HL-60 (cell line): ENCODE data around the gene LYRM2.

Experiments used
- DNase-seq, 2 experiments: peaks; one replicate each; pipeline ENCODE4 v3.0.0-alpha.2; 2010 to 2020; ENCODE audit warnings: low read depth in 1 of 2, low spot score in 1 of 2
- H3K27ac ChIP-seq: fragments of 250-450 bp; sonication (Bioruptor Pico); replicated peaks from 2 replicates; pipeline ENCODE4 v1.5.1; 2020; ENCODE audit warnings: mild to moderate bottlenecking, moderate library complexity
- H3K27me3 ChIP-seq: fragments of 250-450 bp; sonication (Bioruptor Pico); 2 replicates; pipeline ENCODE4 v1.5.1; 2021; ENCODE audit warnings: mild to moderate bottlenecking, moderate library complexity; ENCODE audit not compliant: insufficient read depth, poor library complexity, severe bottlenecking
- H3K4me3 ChIP-seq: replicated peaks from 2 replicates; pipeline ENCODE4 v1.5.1; 2011; ENCODE audit warnings: mild to moderate bottlenecking, control low read depth, low read length; ENCODE audit not compliant: insufficient read depth
- GABPA ChIP-seq: IDR thresholded peaks from 2 replicates; pipeline ENCODE4 v1.6.1; 2012; ENCODE audit warnings: low read depth
- POLR2AphosphoS5 ChIP-seq: IDR thresholded peaks from 2 replicates; pipeline ENCODE4 v1.6.1; 2012; ENCODE audit warnings: low read depth
- REST ChIP-seq: IDR thresholded peaks from 2 replicates; pipeline ENCODE4 v1.6.1; 2012; ENCODE audit warnings: low read depth; ENCODE audit not compliant: insufficient replicate concordance
- SPI1 ChIP-seq: IDR thresholded peaks from 2 replicates; pipeline ENCODE4 v1.6.1; 2012; ENCODE audit warnings: low read depth, mild to moderate bottlenecking, borderline replicate concordance
- TF ChIP-seq, protein P1 (sequence below): IDR thresholded peaks from one replicate; pipeline ENCODE4 v1.5.1; 2011; ENCODE audit warnings: low read length, control low read depth, inconsistent platforms; ENCODE audit not compliant: insufficient read depth

The LYRM2 gene

DNA sequence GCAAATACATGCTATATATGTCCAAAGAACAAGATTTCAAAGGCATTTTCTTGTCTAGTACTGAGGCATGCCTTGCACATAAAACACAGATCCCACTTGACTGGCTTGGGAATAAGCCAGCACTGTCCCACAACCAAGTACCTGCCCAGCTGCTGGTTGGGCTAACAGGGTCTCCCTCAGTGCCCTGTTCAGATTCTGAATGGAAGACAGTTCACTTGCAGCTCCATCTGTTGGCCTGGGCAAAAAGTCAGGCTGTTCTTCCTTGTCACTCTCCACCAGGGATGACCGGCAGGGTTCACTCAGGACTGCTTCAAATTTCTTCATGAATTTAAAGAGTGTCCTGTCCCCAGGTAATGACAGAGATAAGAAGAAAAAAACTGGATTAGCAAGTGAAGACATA lies 44.4 kb upstream of the LYRM2 start:
- H3K27ac ChIP-seq = no peak overlapping the region

DNA sequence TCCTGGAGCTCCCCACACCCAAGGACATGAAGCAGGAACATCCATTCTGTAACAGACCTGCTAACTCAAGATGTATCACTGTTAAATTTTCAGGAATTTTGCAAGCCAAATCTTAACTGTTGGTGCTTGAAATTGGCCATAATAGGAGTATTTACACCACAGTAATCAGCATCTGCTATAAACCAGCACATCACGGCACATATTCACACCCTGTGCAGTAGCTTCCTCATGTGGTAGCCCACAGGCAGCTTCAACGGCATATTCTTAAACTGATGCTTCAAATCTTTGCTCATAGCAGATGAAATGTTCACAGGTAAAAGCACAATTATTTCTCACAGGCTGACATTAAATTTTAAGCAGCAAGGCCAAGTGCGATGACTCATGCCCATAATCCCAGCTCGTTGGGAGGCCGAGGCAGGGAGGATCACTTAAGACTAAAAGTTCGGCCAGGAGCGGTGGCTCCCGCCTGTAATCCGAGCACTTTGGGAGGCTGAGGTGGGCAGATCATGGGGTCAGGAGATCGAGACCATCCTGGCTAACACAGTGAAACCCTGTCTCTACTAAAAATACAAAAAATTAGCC lies 43.5 kb upstream of the LYRM2 start:
- no peaks in the 10 kb centered on the region for H3K27me3 ChIP-seq
- no peak for DNase-seq
- no peak for TF ChIP-seq REST
- H3K4me3 ChIP-seq = no peak overlapping the region
- H3K27ac ChIP-seq = no peak overlapping the region

More for the DNA sequence above, 44.4 kb upstream of the LYRM2 start:
- Histone ChIP-seq H3K27me3 (no peaks in the 10 kb centered on the region), H3K4me3 (no peak overlapping the region)
- TF ChIP-seq SPI1 (no peak), REST (no peak), GABPA (no peak)
- DNase-seq = no peak

- TF ChIP-seq REST (no peak), GABPA (no peak), SPI1 (no peak), POLR2AphosphoS5 (no peak)
- TF ChIP-seq, protein P1, sequence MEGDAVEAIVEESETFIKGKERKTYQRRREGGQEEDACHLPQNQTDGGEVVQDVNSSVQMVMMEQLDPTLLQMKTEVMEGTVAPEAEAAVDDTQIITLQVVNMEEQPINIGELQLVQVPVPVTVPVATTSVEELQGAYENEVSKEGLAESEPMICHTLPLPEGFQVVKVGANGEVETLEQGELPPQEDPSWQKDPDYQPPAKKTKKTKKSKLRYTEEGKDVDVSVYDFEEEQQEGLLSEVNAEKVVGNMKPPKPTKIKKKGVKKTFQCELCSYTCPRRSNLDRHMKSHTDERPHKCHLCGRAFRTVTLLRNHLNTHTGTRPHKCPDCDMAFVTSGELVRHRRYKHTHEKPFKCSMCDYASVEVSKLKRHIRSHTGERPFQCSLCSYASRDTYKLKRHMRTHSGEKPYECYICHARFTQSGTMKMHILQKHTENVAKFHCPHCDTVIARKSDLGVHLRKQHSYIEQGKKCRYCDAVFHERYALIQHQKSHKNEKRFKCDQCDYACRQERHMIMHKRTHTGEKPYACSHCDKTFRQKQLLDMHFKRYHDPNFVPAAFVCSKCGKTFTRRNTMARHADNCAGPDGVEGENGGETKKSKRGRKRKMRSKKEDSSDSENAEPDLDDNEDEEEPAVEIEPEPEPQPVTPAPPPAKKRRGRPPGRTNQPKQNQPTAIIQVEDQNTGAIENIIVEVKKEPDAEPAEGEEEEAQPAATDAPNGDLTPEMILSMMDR = no peak
- Histone ChIP-seq H3K27me3 (no peaks in the 10 kb centered on the region), H3K4me3 (no peak overlapping the region), H3K27ac (no peak overlapping the region)
- no peak for DNase-seq
These were observed 42.0 kb upstream of the LYRM2 start for GRCh38 chr6:89680551-89680950.

DNA sequence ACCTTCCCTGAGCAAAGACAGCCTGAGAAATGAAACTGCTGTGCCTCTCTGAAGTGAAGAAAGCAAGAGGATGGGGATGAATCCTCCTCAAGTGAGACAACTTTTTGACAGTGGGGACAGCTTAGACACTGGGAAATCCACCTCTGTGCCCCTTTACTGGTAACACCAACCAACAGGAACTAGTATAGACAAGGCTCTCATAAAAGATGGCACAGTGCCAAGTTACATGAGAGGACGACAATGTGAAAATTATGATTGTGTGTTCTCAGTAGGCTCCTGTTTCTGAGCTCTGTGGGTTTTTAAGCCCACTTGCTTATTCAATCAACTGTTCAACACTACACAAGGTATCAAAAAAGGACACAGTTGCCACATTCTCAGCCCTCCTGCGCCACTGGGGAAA lies 41.6 kb upstream of the LYRM2 start:
- no peak for TF ChIP-seq GABPA
- TF ChIP-seq REST = no peak
- TF ChIP-seq, protein P1 = no peak
- no peak for TF ChIP-seq POLR2AphosphoS5
- no peak for TF ChIP-seq SPI1
- Histone ChIP-seq H3K27ac (no peak overlapping the region), H3K27me3 (no peaks in the 10 kb centered on the region), H3K4me3 (no peak overlapping the region)
- no peak for DNase-seq
